GM18858 (cell line): ENCODE results near the gene COL11A2.
"Not testable (repeated sequence)": the region's sequence is repeated elsewhere in the genome, so short reads cannot be mapped to it uniquely, and the experiment has no call there.

Experiments used
- ATAC-seq: cut with Tn5 transposase; IDR thresholded peaks from one replicate; pipeline ENCODE4 v1.9.1; 2021; ENCODE audit not compliant: unreplicated experiment

The COL11A2 gene

DNA sequence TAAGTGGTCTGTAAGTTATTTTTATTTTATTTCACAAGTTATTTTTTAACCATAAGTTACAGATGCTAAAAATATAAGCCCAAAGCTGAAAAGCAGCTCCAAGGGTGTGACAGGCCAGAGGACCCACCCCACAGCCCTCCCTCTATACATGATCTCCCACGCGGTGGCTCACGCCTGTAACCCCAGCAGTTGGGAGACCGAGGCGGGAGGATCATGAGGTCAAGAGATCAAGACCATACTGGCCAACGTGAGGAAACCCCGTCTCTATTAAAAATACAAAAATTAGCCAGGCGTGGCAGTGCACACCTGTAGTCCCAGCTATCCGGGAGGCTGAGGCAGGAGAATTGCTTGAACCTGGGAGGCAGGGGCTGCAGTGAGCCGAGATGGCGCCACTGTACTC, 32.2 kb downstream of the COL11A2 start:
- no peak for ATAC-seq

DNA sequence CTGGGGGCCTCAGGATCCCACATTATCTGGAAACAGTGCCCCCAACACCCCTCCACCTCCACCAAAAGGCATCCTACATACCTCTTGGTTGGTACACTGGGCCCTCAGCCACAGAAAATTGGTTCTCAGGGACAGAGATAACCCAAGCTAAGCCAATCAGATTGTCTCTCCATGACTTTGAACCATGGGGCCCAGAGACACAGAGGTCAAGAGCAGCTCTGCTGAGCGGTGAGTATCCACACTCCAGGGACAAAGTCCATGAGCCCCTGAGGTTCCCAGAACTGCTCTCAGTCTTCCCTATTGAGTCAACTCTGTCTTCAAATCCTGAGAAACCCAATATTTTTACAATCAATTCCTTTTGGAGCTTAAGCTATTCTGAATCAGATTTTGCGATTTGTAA, 35.3 kb downstream of the COL11A2 start:
- no peak for ATAC-seq

GRCh38 chr6:33156561-33156960, 35.7 kb downstream of the COL11A2 start:
- no peak for ATAC-seq

DNA sequence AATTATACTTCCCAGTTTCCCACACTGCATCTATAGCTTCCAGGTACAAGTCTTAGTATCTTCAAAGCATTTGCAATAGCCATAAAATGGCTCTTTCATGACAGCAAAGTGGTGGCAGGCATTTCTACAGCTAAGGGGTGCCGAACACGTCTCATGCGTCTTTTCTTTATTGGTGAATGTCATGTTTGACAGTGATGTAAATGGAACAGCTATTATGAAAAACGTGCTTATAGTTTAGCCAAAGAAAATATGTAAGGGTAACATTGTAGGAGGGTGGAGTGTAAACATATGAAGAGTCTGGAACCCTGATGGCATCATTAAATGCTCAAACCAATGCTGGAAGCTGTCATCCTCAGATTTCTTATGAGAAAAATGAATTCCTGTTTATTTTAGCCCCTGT, 37.9 kb downstream of the COL11A2 start:
- no peak for ATAC-seq

GRCh38 chr6:33151050-33151449, 41.2 kb downstream of the COL11A2 start:
- no peak for ATAC-seq

DNA sequence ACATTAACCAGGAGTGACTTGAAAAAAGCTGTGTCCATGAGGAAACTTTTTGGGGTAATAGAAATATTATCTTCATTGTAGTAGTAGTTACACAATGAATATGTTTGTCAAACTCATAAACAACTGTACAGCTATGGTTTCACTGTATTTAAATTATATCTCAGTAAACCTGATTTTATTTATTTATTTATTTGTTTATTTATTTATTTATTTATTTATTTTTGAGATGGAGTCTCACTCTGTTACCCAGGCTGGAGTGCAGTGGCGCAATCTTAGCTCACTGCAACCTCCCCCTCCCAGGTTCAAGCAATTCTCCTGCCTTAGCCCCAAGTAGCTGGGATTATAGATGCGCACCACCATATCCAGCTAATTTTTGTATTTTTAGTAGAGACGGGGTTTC, 41.7 kb downstream of the COL11A2 start:
- not testable (repeated sequence) for ATAC-seq

DNA sequence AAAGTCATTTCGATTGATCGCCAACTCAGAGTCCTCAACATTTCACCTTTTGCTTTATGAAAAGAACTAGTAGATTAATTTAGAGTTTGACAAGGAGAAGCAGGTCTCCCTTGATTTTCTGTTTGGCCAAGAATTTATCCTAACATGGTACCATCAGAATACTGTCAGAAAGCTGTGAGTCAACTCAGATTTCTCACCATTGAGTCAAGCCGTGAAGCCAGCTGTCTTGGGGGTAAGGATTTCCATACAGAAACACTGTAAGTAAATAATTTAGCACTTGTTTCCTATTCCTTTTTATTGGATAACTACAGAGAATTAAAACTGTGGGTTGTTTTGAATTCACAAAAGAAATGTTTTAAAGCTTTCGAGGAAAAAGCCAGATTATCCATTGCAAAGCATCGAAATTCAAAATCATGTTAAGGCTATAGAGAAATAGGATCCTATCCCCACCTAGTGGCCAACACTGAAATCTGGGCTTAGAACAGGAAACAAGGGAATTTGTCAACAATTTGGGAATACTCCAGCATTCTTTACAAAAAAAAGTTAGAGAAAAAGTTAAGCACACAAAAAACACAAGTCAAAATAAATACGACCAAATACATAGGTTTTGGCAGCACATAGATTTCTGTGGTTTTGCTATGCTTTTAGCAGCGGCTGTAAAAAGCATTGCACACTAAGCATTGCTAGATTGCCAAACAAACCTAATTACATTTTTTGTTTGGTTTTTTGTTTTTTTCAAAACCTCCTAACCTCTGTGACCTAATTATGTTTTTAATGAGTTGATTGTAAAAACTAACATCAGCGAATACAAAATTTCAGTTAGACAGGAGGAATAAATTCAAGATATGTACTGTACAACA, 44.2 kb downstream of the COL11A2 start:
- ATAC-seq: no peak

DNA sequence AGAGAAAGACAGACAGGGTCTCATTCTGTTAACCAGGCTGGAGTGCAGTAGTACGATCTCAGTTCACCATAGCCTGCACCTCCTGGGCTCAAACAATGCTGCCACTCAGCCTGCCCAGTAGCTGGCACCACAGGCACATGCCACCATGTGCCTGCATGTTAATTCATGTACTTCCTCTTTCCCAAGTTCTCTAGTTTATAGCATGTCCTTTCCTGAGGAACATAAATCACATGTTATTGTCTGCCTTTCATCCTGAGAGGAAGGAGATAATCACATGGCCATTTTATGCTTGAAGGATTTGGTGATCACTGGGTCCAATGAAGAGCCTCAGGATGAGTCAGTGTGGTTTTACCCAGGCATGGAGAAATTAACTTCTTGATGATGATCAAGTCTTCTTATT, 47.9 kb downstream of the COL11A2 start:
- ATAC-seq: no peak

DNA sequence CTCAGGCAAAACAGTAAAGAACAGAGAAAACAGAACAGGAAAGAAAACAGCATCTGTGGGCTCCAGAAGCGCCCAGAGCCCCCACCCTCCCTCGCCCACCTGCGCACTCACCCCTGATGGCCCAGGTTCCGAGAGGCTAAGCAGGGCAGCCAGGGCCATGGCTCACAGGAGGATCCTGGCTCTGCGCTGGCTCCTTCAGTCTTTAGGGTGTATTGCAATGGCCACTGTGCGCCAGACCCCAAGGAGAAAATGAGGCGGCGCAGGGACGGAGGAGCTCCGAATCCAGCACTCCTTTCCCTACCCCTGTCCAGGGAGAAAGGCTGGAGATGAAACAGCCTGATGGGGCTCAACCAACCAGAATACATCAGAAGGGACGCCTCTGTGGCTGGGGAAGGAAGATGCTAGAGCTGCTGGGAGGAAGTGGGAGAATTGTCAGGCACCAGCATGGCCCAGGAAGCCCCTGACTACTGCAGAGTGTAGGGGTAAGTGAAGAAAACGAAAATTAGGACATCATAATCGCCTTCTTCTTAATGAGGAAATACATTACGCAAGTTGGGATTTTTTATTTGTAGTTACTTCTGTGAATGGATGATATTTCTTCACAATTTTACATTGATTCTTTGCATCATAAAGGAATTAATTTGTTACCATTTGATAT, 49.0 kb downstream of the COL11A2 start:
- no peak for ATAC-seq

- ATAC-seq: no peak
Measured at GRCh38 chr6:33142501-33143070, 49.7 kb downstream of the COL11A2 start.

DNA sequence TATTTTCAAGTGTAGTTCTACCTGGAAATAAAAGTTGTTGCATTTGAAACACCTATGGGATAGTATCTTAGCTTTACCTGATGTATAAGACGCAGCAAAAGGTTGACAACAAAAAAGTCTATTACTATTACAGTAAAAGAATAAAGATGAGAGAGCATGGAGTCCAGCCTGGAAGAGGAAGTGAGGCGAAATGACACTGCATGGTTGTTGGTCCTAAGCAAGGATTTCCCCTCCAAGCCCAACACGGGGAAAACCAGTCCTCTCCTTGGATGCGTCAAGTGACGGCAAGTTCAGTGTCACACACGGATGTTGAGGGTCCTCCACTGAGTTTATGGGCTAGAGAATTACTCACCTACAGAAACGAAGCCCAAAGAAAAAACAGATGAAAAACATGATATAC, 51.7 kb downstream of the COL11A2 start:
- no peak for ATAC-seq

DNA sequence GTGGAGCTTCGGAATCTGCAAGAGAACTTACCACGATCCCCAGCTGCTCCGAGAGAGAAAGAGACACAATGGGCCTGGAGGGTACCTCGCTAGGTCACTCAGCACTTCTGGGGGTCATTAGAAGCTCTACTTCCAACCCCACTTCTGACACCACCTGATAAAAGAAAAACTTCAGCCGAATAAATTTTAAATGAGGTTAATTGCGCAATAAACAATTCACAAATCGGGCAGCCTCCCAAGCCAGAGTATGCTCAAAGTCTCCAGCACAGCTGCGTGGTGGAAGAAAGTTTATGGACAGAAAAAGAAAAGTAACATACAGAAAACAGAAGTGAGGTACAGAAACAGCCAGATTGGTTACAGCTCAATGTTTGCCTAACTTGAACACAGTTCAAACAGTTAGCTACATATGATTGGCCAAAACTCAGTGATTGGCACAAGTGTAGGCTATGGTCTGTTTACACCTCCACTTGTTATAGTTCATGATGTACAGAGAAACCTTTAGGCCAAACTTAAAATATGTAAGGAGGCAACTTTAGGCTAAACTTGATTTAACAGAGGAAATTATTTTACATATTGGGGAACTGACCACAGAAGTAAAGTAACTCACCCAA, 52.6 kb downstream of the COL11A2 start:
- ATAC-seq: no peak

DNA sequence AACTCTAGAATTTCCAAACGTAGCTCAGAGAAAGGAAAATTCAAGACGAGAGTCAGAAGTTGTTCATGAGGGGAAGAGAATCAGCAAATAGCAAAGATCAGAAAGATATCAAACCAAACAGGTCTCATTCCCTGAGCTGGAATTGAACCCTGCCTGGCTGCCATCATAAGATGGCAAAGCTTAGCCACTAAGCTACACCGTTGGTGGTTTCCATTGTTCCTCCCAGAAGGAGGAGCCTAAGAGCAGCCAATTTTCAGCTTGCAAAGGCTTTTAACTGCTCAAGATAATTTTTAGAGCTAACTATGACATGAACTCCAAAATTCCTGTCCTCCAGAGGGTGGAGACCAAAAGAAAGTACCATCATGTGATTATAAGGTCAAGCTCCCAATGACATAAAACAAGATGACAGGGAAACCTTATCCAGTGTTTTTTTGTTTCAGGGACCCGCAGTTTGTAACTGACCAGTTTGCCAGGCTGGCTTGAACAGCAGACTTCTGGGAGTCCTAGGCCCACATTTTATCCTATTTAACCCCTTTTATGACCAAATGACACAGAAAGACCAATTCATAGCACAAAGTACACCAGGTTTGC, 55.9 kb downstream of the COL11A2 start:
- ATAC-seq: no peak

GRCh38 chr6:33132081-33132524, 60.2 kb downstream of the COL11A2 start:
- no peak for ATAC-seq

- ATAC-seq: no peak
Measured at GRCh38 chr6:33128318-33128717, 63.9 kb downstream of the COL11A2 start.

DNA sequence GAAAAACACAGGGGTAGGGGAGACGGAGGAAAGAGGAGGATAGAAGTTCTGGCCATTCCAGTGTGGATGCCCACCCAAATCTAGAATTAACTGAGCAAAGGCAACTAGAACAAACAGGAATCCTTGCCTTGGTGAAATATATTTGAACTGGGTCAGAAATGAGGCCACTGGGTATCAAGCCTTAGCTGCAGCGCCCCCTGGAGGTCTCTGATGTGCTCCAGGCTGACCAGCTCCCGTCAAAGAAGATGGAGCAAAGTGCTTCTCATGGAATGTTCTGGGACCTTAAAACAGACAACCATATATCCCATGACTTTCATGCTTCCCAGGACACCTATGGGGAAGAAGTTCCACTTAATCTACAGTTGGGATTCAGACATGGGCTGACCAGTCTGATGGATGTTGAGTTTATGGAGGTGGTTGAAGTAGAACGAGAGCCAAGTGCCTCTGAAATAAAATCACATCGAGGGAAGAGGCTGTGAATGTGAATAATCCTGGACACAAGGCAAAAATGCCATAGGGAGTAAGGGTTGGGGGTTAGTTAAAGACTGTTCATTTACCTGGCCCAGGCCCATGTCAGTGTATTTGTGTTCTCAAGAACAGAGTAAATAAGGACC, 66.1 kb downstream of the COL11A2 start:
- ATAC-seq: no peak

DNA sequence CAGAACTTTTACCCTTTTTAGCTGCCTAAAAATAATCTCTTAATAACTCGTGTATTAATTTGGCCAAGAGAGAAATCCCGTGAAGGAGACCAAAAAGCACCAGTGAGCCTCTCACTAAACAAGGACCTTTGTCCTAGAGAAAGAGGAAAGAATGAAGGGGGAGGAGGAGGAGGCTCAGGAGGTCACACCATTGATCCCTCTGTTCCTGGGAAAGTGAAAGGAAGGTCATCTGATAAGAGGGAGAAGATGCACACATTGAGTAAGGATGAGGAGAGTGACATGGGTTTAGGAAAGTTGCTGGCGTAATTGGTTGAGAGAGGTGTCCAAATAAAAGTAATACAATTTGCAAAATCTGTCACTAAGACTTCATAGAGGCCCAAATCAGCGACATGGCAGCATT, 67.3 kb downstream of the COL11A2 start:
- no peak for ATAC-seq

GRCh38 chr6:33124525-33124901, 67.8 kb downstream of the COL11A2 start:
- no peak for ATAC-seq

DNA sequence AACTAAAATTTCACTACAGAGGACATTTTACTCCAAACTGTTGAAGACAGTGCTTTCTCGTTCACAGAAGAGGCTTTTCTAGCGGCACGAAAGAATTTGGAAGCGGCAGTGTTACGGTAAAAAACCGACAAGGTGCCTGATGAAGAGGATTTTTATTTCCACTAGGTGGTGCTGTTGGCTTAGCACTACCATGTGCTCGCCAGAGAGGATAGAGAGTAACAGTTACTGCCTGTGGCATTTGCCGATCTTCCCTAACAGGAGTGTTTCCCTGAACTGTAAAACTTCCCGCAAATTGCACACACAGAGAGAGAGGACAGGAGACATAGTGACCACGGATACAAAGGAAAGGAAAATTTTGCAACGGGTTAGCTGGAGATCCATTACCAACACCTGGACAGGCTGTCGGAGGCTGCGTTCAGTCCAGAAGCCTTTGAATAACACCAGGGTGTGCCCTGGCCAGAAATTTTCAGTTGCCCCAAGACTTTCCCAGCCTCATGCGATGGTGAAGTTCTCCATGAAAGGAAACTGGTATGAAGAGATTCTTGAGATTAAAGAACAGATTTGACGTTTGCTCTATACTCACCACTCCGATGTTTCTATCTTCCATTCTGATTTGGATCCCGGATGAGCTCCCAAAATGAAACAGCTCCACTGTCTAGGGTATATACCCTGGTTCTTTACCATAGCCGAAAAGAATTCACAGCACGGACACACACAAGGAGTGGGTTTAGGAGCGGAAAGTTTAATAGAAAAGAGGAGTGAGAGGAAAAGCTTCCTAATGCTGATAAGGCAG, 68.3 kb downstream of the COL11A2 start:
- ATAC-seq: no peak

- no peak for ATAC-seq
Measured at GRCh38 chr6:33123181-33123580, 69.1 kb downstream of the COL11A2 start.
